Retinal pigment epithelial cell (primary cell): ENCODE results near the gene CACNA1B.

Experiments used
- DNase-seq: peaks from one replicate; pipeline ENCODE4 v3.0.0-alpha.2; 2010; ENCODE audit warnings: low read depth
- H3K4me3 ChIP-seq: 2 replicates; pipeline ENCODE4 v1.5.1; 2011; ENCODE audit warnings: mild to moderate bottlenecking, low read length, control low read depth, moderate library complexity
- CTCF ChIP-seq: conservative IDR thresholded peaks from 2 replicates; pipeline ENCODE4 v1.5.1; 2011; ENCODE audit warnings: low read depth, low read length, control low read depth, inconsistent platforms

Gene CACNA1B

GRCh38 chr9:138076650-138077009, 199.0 kb downstream of the CACNA1B start:
- no peak for TF ChIP-seq CTCF
- H3K4me3 ChIP-seq = no peak overlapping the region
- DNase-seq = no peak

- TF ChIP-seq CTCF = no peak
- no peak overlapping the region for H3K4me3 ChIP-seq
- no peak for DNase-seq
Observed at GRCh38 chr9:138077126-138077525, 199.5 kb downstream of the CACNA1B start.

GRCh38 chr9:138077898-138078540, 200.4 kb downstream of the CACNA1B start:
- no peak for TF ChIP-seq CTCF
- DNase-seq = no peak
- no peak overlapping the region for H3K4me3 ChIP-seq

GRCh38 chr9:138078846-138079245, 201.3 kb downstream of the CACNA1B start:
- TF ChIP-seq CTCF = no peak
- H3K4me3 ChIP-seq = no peak overlapping the region
- no peak for DNase-seq

- DNase-seq = no peak
- TF ChIP-seq CTCF = no peak
- H3K4me3 ChIP-seq = no peak overlapping the region
Observed at GRCh38 chr9:138080979-138081378, 203.4 kb downstream of the CACNA1B start.

- no peak for TF ChIP-seq CTCF
- DNase-seq = no peak
Observed at GRCh38 chr9:138082918-138083636, 205.5 kb downstream of the CACNA1B start.

GRCh38 chr9:138083873-138084272, 206.3 kb downstream of the CACNA1B start:
- DNase-seq = no peak
- H3K4me3 ChIP-seq = no peak overlapping the region
- no peak for TF ChIP-seq CTCF

More at GRCh38 chr9:138082918-138083636, 205.5 kb downstream of the CACNA1B start:
- H3K4me3 ChIP-seq = no peak overlapping the region
